ENCODE measurements around the gene EIF3B.

- TF ChIP-seq, protein P1, sequence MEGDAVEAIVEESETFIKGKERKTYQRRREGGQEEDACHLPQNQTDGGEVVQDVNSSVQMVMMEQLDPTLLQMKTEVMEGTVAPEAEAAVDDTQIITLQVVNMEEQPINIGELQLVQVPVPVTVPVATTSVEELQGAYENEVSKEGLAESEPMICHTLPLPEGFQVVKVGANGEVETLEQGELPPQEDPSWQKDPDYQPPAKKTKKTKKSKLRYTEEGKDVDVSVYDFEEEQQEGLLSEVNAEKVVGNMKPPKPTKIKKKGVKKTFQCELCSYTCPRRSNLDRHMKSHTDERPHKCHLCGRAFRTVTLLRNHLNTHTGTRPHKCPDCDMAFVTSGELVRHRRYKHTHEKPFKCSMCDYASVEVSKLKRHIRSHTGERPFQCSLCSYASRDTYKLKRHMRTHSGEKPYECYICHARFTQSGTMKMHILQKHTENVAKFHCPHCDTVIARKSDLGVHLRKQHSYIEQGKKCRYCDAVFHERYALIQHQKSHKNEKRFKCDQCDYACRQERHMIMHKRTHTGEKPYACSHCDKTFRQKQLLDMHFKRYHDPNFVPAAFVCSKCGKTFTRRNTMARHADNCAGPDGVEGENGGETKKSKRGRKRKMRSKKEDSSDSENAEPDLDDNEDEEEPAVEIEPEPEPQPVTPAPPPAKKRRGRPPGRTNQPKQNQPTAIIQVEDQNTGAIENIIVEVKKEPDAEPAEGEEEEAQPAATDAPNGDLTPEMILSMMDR (IDR thresholded peaks at IDR 0.05): no peak
- no peak for TF ChIP-seq ZFX (IDR thresholded peaks at IDR 0.05; ENCODE audit: borderline replicate concordance)
These were observed 51.1 kb downstream of the EIF3B start for GRCh38 chr7:2405601-2406345.

All from 22Rv1 (cell line).